PC-9 (cell line): ENCODE measurements around the gene STAB1.

Experiments used
- EZH2 ChIP-seq: fragments of 200-600 bp; sonication (generic); IDR thresholded peaks from 2 replicates; pipeline ENCODE4 v1.8.0; 2017; ENCODE audit warnings: antibody characterized with exemption, low read depth
- TF ChIP-seq, protein P1 (sequence below): fragments of 200-600 bp; sonication (generic); conservative IDR thresholded peaks from 2 replicates; pipeline ENCODE4 v1.6.1; 2017; ENCODE audit warnings: mixed run types, antibody characterized with exemption, mild to moderate bottlenecking, moderate library complexity

DNA sequence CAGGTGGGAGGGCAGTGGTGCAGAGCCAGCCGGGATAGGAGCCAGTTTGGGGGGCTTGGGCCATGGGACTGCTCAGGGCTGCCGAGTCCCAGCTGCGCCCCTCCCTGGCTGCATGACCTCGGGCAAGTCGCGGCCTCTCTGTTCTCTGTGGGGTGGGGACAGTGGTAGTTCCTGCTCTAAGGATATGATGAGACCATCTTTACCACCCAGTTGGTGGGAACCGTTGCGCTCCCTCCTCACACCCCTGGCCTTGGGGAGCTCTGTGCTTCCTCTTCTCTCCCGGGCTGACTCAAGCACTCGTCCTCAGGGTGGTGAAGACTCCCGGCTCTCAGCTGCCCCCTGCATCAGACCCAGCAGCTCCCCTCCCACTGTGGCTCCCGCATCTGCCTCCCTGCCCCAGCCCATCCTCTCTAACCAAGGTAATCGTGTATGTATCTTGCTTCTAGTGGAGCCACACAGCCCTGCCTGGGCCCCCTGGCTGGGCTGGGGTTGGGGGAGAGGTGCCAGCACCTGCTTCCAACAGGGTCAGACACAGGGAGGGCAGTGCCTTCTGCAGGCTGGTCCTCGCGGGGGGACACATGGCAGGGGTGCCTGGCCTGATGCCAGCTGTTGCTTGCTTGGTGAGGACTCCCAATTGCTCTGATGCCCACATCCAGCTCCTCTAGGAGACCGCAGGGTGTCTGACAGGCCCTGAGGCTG lies 15.1 kb upstream of the STAB1 start:
- TF ChIP-seq, protein P1, sequence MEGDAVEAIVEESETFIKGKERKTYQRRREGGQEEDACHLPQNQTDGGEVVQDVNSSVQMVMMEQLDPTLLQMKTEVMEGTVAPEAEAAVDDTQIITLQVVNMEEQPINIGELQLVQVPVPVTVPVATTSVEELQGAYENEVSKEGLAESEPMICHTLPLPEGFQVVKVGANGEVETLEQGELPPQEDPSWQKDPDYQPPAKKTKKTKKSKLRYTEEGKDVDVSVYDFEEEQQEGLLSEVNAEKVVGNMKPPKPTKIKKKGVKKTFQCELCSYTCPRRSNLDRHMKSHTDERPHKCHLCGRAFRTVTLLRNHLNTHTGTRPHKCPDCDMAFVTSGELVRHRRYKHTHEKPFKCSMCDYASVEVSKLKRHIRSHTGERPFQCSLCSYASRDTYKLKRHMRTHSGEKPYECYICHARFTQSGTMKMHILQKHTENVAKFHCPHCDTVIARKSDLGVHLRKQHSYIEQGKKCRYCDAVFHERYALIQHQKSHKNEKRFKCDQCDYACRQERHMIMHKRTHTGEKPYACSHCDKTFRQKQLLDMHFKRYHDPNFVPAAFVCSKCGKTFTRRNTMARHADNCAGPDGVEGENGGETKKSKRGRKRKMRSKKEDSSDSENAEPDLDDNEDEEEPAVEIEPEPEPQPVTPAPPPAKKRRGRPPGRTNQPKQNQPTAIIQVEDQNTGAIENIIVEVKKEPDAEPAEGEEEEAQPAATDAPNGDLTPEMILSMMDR: no peak
- no peak for TF ChIP-seq EZH2
